Panc1 (cell line): Measurements from ENCODE around the gene RETREG3. TPM values are rescaled to one million over a fixed set of nuclear protein-coding genes. Genes with fewer than 3 reads are reported as not detected.

Source experiments
- ATAC-seq: fragments of 200-7000 bp; cut with Tn5 transposase; 2 replicates; pipeline ENCODE4 v1.9.1; 2020; ENCODE audit warnings: mild to moderate bottlenecking, moderate library complexity
- BruUV-seq: library from RNA; stranded (reverse); fragments of 400-500 nt; replicated peaks from 2 replicates; lab custom pipeline; 2021; lab: Mats Ljungman, UMichigan
- CTCF ChIA-PET: fragments of 300-600 bp; sonication (Branson Sonifier 250); formaldehyde crosslinking; loops from one replicate; lab custom pipeline; 2022; ENCODE audit warnings: antibody characterized with exemption; lab: Charles Lee
- POLR2A ChIA-PET: fragments of 300-600 bp; sonication (Branson Sonifier 250); formaldehyde crosslinking; loops from one replicate; lab custom pipeline; 2022; ENCODE audit warnings: antibody characterized with exemption; lab: Charles Lee
- DNase-seq: peaks from one replicate; pipeline ENCODE4 v3.0.0-alpha.2; 2010; ENCODE audit warnings: low read depth, low spot score
- H3K27ac ChIP-seq: 2 replicates; pipeline ENCODE4 v1.5.1; 2011; ENCODE audit warnings: mild to moderate bottlenecking, low read length, inconsistent platforms
- H3K27me3 ChIP-seq: fragments of 200-500 bp; sonication (Bioruptor generic); 2 replicates; pipeline ENCODE4 v1.6.0; 2014; ENCODE audit warnings: low read length, inconsistent platforms; ENCODE audit not compliant: control insufficient read depth, insufficient read depth
- H3K36me3 ChIP-seq: fragments of 200-500 bp; sonication (Bioruptor generic); 2 replicates; pipeline ENCODE4 v1.5.1; 2014; ENCODE audit warnings: inconsistent platforms, mild to moderate bottlenecking, low read length, moderate library complexity; ENCODE audit not compliant: control insufficient read depth, insufficient read depth
- H3K4me1 ChIP-seq: 2 replicates; pipeline ENCODE4 v1.5.1; 2011; ENCODE audit warnings: inconsistent platforms, mild to moderate bottlenecking, low read length, moderate library complexity; ENCODE audit not compliant: control insufficient read depth, insufficient read depth
- H3K4me3 ChIP-seq, 2 experiments: 2 replicates each; pipeline ENCODE4 v1.5.1; 2011 to 2012; ENCODE audit warnings: low read depth in 2 of 2, low read length in 2 of 2, mild to moderate bottlenecking in 2 of 2, inconsistent platforms in 1 of 2, moderate library complexity in 1 of 2
- H3K9me3 ChIP-seq: fragments of 200-500 bp; sonication (Bioruptor generic); 2 replicates; pipeline ENCODE4 v1.5.1; 2014; ENCODE audit warnings: low read depth, mild to moderate bottlenecking, inconsistent platforms, low read length, moderate library complexity; ENCODE audit not compliant: control insufficient read depth, insufficient read depth
- CTCF ChIP-seq: fragments of 450-650 bp; IDR thresholded peaks from 2 replicates; pipeline ENCODE4 v1.5.1; 2017; ENCODE audit warnings: mild to moderate bottlenecking
- POLR2AphosphoS5 ChIP-seq: IDR thresholded peaks from 2 replicates; pipeline ENCODE4 v1.6.1; 2012; ENCODE audit warnings: mild to moderate bottlenecking, low read depth, low read length, moderate library complexity
- REST ChIP-seq, 2 experiments: IDR thresholded peaks; 2 replicates each; pipeline ENCODE4 v1.6.1; 2011 to 2012; ENCODE audit warnings: low read depth in 2 of 2, control low read depth in 1 of 2, low read length in 1 of 2, mild to moderate bottlenecking in 1 of 2, moderate library complexity in 1 of 2; ENCODE audit not compliant: insufficient read depth in 1 of 2
- SIN3A ChIP-seq: IDR thresholded peaks from 2 replicates; pipeline ENCODE4 v1.6.1; 2012; ENCODE audit warnings: low read depth, mild to moderate bottlenecking, low read length, moderate library complexity, borderline replicate concordance; ENCODE audit not compliant: insufficient read depth
- TCF7L2 ChIP-seq: IDR thresholded peaks from 2 replicates; pipeline ENCODE4 v1.6.1; 2011; ENCODE audit warnings: mild to moderate bottlenecking, low read depth, low read length, inconsistent platforms
- in situ Hi-C: cut with HindIII; loops from 2 replicates; pipeline ENCODE4 v1.10.0; 2016; ENCODE audit warnings: low sequenced_read_pairs, low pct_unique_long_range_greater_than_20kb
- intact Hi-C: fragments of 100-400 bp; cut with micrococcal nuclease; formaldehyde crosslinking; loops from one replicate; pipeline ENCODE4 v1.10.0; 2022; ENCODE audit not compliant: unreplicated experiment
- total RNA-seq: library from RNA; stranded (reverse); gene quantifications from one replicate; pipeline ENCODE4 v1.2.1, GENCODE V29; 2021; ENCODE audit not compliant: unreplicated experiment

RETREG3 gene
- total RNA-seq, 1 experiment from 2014 or later, result 42.3 TPM

- POLR2A ChIA-PET, result no interaction called here
- no TSS peak for BruUV-seq
- intact Hi-C loops (no loop called here), in situ Hi-C loops (no loop called here)
- no peak overlapping the region for H3K4me3 ChIP-seq
- no peak for ATAC-seq
- DNase-seq, result no peak
- H3K9me3 ChIP-seq, result no peaks in the 10 kb centered on the region
- H3K4me1 ChIP-seq, result peaks cover 13% of the 10 kb centered on the region
- no peaks in the 10 kb centered on the region for H3K36me3 ChIP-seq
- no peaks in the 10 kb centered on the region for H3K27me3 ChIP-seq
- no peak overlapping the region for H3K27ac ChIP-seq
- CTCF ChIA-PET, result no interaction called here
- TF ChIP-seq TCF7L2, result no peak
- no peak for TF ChIP-seq POLR2AphosphoS5
- no peak for TF ChIP-seq SIN3A
- TF ChIP-seq REST (IDR thresholded peaks at IDR 0.05; ENCODE audit: insufficient read depth in 1 of 2, low read depth in 2 of 2, low read length in 1 of 2), result no peak
- no peak for TF ChIP-seq CTCF
These were observed 64.3 kb downstream of the RETREG3 start for GRCh38 chr17:42544874-42545283.

GRCh38 chr17:42543190-42544079 is 65.7 kb downstream of the RETREG3 start:
- intact Hi-C loops (no loop called here), in situ Hi-C loops (no loop called here)
- Histone ChIP-seq H3K4me1 (peaks cover 7% of the 10 kb centered on the region), H3K36me3 (no peaks in the 10 kb centered on the region), H3K27ac (no peak overlapping the region), H3K27me3 (no peaks in the 10 kb centered on the region), H3K4me3 (no peak overlapping the region), H3K9me3 (no peaks in the 10 kb centered on the region)
- BruUV-seq, result no TSS peak
- POLR2A ChIA-PET, result no interaction called here
- no peak for DNase-seq
- ATAC-seq, result no peak
- CTCF ChIA-PET, result no interaction called here
- TF ChIP-seq CTCF (no peak), TCF7L2 (no peak), POLR2AphosphoS5 (no peak), SIN3A (no peak), REST (IDR thresholded peaks at IDR 0.05; ENCODE audit: insufficient read depth in 1 of 2, low read depth in 2 of 2, low read length in 1 of 2) (no peak)
